Activated effector memory CD4-positive, alpha-beta T cell treated with anti-CD3 and anti-CD28 coated beads, Interleukin-2, amount 50 U/mL, for 16 hours (primary cell): ENCODE data around the gene CCR5.

Source experiments
- DNase-seq: peaks from one replicate; pipeline ENCODE4 v3.0.0-alpha.2; 2020

Gene CCR5

DNA sequence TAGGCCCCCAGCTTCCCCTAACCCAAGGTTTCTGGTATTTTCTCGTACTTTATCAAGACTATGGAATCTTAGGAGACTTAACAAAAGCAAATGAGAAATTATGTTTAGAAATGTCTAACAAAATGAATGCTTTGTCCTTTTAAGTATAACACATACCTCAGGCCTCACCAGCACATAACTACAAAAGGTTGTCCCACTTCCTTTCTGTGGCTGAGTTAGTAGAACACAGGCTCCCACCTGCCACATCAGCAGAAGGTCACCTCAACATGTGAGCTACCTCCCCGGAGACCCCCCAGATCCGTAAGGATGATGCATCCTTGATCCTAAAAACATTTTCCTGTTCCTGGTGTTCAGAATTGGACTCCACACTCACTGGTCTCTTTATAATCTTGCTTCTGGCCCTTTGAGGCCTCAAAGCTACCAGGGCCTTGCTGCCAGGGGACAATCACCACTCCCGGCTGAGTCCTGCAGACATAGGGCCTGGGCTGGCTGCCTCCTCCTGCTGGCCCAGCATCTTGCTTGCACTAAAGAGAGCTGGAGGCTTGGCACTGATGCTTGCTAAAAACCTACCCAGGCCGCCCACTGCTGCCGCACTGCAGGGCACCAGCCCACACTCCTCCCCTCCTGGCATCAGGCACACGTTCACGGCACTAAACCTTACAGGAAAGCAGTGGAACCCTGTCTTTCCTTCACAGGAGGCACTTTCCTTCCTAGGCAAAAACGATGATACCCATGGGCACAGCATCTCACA is 39.2 kb downstream of the CCR5 start:
- DNase-seq: no peak

DNA sequence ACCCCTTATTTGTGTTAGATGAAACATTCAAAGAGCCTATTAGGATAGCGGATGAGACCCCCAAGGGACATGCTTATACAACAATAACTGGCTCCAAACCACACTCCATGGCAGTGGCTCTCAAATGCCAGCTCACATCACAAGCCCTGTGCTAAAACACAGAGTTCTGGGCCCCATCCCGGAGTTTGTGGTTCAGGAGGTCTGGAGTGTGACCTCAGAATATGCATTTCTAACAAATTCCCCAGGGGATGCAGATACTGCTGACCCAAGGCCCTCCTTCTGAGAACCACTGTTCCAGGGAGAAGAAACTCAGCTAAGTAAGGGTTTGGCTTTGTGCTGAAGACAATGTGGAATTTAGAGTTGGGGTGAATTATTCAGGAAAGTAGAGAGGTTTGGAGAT is 39.9 kb downstream of the CCR5 start:
- DNase-seq: no peak

DNA sequence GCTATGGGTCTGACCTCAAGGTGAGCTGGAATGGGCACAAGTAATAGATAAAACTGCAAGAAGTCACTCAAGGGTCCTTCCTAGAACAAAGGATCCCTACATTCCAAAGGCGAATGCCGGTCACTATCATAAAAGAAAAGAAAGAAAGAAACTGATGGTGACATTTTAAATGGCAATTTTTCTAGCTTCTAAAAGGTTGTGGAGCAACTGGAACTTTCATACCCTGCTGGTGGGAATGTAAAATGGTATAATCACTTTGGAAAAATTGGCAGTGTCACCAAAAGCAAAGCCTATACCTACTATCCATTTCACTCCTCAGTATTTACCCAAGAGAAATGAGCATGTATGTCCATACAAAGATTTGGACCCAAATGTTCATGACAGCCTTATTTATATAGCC is 40.5 kb downstream of the CCR5 start:
- DNase-seq: no peak

DNA sequence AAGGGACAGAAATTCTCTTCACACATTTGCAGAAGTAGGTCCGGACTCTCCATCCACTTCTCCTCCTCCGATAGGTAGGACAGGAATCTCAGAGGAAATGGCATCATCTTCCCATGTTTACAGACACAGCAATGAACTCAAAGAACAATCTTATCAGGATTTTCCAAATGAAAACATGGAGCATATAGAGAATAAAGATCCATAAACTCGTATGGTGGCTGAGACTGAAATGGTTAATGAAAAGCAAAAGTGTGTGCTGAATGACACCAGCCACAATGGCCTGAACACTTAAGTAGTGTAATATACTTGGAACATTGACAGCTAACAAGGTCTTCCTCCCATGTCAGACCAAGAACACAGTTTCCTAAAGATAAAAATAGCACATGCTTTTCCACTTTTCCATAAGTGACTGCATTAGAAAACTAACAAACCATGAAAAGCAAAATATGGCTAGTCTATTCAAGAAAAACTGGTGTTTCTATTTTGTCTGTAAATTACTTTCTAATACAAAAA is 42.1 kb downstream of the CCR5 start:
- DNase-seq: no peak

DNA sequence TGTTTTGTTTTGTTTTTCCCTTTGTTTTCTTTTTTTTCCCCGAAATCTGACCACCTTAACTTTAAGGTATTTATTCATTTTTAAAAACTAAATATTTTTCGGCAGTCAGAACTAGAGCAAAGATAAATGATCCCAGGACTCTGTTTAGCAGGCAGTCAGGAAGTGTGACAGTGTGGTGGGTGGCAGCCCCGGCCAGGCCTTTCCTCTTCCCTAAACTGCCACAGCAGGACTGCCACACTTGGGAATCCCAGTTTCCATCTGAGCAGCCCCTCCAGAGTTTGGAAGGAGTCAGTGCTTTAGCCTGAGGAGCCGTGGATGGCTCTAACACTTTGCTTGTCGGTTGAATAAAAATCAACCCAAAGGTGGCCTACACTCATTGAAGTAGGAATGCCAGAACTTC is 43.2 kb downstream of the CCR5 start:
- DNase-seq: no peak

DNA sequence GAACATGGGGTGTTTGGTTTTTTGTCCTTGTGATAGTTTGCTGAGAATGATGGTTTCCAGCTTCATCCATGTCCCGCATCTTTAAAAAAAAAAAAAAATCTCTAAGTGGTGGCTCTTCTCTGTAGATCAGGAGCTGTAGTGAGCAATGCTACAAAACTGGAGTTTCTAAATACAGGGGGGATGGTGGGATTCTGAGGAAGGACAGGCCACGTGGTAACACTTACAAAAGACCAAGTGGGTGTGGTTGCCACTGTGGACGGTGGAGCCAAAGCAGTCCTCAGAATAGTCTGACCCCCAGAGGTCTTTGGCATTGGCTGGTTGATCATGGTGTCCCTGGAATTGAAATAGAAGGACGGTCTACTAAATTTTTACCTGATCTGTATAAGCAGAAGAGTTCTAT is 44.0 kb downstream of the CCR5 start:
- DNase-seq: no peak

DNA sequence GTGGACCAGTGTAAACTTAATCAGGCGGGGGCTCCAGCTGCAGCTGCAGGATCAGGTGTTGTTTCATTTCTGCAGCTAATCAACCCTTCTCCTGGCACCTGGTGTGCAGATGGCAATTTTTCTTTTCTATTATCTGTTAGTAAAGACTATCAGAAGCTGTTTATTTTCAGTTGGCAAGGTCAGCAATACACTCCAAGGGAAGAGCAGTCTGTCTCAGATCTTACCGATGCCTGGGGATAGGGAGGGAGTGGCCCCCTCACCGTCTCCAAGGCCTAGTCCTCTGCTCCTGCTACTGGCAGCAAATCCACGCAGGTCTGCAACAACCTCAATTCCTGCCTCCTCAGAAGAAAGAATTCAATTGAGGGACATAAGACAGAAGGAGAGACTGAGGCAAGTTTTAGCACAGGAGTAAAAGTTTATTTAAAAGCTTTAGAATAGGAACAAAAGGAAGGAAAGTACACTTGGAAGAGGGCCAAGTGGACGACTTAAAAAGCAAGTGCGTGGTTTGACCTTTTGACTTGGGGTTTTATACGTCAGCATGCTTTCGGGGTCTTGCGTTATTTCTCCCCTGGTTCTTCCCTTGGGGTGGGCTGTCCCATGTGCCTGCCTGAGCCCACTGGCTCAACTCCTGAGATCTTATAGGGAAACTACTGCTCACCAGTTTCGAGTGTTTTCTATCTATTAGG is 45.5 kb downstream of the CCR5 start:
- no peak for DNase-seq

DNA sequence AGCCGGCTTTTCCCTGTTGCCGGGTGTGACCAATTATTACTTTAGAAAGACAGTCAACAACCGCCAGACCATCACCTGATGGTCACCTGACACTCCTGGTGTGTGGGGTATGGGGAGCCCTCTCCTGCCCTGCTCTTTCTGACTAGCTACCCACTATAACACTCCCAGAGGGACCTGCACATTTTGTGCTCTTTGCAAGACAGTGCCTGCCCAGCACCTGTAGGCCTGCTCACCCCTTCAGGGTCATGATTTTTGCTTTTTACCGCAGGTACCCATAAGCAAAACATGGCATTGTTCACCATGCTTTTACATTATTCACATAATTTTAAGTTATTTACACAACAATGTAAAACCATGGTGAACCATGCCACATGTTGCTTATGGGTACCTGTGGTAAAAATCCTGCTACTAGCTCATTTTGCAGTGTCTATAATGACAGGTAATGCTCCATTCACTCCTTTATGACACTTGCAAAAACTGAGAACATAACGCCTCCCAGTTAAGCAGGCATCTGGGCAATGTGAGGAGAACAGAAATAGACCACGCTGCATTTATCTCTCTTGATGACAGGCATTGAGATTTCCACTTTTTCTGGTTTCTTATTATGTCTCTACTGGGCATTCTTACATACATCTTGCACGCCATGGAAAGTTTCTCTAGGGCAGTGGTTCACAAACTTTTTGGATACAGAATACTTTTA is 46.2 kb downstream of the CCR5 start:
- DNase-seq: no peak

DNA sequence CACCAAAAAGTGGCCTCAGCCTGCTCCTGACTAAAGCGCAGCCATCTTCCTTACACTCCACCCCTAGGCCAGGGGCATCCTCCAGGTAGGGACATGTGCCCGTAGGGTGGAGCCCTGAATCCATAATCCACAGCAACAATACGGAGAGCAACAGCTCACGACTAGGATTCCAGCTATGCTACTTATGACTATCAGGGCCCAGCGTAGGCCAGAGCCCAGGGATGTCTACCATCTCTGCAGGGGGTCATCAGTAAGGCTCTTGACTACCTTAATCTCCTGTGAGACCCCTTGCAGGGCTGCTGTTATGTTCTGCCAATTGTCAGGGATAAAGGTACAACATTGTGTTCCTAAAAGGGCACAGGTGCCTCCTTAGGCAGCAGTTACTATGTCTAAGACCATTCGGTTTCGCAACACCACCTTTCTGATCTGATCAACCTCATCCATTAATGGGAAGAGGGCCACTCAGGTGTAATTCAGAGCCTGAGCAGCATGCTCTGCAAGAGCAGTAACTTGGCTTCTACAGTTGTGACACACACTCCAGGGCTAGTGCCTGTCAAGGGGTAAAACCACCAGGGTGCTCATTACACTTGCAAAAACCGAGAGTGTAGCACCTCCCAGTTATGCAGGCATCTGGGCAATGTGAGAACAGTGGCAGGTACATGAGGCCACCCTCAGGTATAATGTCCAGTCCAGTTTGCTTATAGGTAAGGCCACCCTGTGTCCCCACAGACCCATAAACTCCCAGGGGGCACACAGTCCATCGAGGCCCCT is 47.3 kb downstream of the CCR5 start:
- no peak for DNase-seq

DNA sequence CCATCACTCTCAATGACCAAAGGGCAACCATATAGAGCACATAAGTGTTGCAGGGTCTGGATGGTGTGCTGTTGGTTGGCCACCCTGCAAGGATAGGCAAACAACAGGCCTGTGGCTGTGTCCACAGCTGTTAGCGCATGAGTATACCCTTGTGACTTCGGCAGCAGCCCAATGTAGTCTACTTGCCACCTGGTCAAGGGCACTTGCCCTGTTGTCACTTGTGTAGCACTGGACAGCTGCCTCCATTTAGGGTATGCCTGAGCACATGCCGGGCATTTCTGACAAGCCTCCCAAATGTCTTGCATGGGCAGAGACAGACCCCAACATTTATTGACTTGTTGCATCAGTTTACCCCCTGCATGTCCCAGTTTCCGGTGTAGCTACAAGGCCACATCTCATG is 49.1 kb downstream of the CCR5 start:
- no peak for DNase-seq

DNA sequence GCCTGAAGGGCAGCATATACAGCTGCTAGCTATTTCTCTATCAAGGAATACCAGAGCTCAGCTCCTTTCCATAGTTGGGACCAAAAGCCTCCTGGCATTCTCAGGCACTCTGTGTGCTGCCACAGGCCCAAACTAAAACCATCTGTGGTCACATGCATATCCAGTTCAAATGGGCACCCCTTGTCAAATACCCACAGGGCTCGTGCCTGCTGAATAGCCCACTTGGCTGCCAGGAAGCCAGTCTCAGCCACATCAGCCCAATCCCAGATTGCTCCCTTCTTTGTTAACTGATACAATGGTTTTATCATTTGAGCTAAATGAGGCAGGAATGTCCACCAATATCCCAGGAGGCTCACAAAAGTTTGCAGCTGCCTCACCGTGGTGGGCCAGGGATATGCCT is 50.2 kb downstream of the CCR5 start:
- no peak for DNase-seq

DNA sequence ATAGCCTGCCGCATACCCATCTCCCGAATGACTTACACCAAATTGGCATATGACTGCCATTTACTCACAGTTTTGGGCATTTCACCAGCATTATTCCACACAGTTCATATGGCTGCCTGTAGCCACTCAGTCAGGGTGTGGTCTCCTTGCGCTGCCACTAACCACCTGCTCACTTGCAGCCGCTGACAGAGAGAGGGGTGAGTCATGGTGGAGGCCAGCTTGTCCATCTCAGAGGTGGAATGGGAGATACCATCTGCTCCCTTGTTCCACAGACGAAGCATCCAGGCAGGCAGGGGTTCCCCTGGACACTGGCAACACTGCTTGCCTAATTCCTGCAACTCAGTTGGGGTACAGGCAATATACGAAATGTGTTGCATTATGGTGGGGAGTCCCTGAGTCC is 51.9 kb downstream of the CCR5 start:
- no peak for DNase-seq

DNA sequence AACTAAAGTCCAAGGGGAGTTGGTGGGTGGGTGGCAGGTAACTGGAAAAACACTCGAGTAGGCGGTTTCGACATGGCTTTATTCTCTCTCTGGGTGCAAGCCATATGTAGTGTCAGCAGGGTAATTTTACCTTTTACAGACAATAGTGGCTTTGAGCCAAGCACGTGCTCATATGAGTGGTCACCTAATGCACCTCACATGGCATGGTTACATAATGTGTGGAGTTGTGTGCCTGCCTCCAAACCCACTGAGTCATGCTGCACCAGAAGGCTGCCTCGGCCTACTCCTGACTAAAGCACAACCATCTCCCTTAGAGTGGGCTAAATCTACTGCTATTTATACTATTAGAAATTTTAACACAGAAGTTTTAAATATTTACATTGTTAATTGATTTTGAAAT is 52.8 kb downstream of the CCR5 start:
- DNase-seq: no peak
